SU-DHL-6 (cell line): ENCODE data around the gene HAAO.

Experiments
- CTCF ChIP-seq: fragments of 200-600 bp; sonication (generic); IDR thresholded peaks from one replicate; pipeline ENCODE4 v1.5.1; 2017; ENCODE audit warnings: antibody characterized with exemption, mild to moderate bottlenecking, low read length, moderate library complexity; ENCODE audit not compliant: insufficient read depth, poor library complexity, severe bottlenecking
- EZH2phosphoT487 ChIP-seq: fragments of 200-600 bp; sonication (generic), shearing (Covaris generic); conservative IDR thresholded peaks from 2 replicates; pipeline ENCODE4 v1.6.1; 2018; ENCODE audit warnings: mild to moderate bottlenecking, antibody characterized with exemption, low read length, moderate library complexity, mixed read lengths

- TF ChIP-seq CTCF, result no peak
- TF ChIP-seq EZH2phosphoT487, result no peak
These were observed 37.5 kb upstream of the HAAO start for GRCh38 chr2:42829671-42830440.
